Neural progenitor cell (in vitro differentiated cells): ENCODE measurements around the gene PLXNC1.

Experiments used
- EZH2 ChIP-seq: fragments of 200-600 bp; sonication (generic); IDR thresholded peaks from 2 replicates; pipeline ENCODE4 v1.6.1; 2017; ENCODE audit warnings: antibody characterized with exemption, mild to moderate bottlenecking, moderate library complexity
- TF ChIP-seq, protein P1 (sequence below): fragments of 200-600 bp; sonication (generic); IDR thresholded peaks from 2 replicates; pipeline ENCODE4 v1.5.1; 2017; ENCODE audit warnings: antibody characterized with exemption, mild to moderate bottlenecking

DNA sequence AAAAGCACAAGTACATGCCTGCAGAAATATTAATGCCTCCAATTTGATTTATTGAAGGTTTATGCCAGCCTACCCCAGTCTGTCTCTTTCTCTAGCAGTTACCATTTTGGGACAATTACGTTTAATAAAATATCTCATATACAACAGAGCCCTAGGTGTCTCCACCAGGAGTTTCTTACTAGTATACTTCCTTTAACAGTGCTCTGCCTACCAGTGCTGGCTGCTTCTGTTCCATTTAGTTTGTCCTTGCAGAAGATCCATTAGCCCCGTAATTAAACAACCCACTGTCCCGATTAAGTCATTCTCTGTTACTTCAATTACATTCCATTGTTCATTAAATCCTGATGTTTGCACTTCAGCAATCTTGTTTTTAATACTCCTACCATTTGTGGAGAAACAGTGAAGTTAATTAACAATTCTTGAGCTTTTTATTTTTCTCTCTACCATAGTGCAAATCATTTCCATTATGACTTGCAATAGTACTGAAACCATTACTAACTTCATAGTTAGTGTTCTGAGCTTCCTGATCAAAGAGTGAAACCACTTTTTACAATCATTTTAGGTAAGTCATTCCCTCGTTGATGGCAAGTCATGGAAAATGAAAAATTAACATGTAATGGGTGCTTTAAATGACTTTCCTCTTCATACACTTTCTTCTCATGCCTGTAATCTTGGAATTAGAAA is 121.1 kb downstream of the PLXNC1 start:
- TF ChIP-seq, protein P1, sequence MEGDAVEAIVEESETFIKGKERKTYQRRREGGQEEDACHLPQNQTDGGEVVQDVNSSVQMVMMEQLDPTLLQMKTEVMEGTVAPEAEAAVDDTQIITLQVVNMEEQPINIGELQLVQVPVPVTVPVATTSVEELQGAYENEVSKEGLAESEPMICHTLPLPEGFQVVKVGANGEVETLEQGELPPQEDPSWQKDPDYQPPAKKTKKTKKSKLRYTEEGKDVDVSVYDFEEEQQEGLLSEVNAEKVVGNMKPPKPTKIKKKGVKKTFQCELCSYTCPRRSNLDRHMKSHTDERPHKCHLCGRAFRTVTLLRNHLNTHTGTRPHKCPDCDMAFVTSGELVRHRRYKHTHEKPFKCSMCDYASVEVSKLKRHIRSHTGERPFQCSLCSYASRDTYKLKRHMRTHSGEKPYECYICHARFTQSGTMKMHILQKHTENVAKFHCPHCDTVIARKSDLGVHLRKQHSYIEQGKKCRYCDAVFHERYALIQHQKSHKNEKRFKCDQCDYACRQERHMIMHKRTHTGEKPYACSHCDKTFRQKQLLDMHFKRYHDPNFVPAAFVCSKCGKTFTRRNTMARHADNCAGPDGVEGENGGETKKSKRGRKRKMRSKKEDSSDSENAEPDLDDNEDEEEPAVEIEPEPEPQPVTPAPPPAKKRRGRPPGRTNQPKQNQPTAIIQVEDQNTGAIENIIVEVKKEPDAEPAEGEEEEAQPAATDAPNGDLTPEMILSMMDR, result no peak
- no peak for TF ChIP-seq EZH2
